ENCODE data around the gene CTNNBL1. TPM values are rescaled to one million over a fixed set of nuclear protein-coding genes. Genes with fewer than 3 reads are reported as not detected.

CTNNBL1 gene
- total RNA-seq, 1 donor from 2014 or later = 63.4 TPM

DNA sequence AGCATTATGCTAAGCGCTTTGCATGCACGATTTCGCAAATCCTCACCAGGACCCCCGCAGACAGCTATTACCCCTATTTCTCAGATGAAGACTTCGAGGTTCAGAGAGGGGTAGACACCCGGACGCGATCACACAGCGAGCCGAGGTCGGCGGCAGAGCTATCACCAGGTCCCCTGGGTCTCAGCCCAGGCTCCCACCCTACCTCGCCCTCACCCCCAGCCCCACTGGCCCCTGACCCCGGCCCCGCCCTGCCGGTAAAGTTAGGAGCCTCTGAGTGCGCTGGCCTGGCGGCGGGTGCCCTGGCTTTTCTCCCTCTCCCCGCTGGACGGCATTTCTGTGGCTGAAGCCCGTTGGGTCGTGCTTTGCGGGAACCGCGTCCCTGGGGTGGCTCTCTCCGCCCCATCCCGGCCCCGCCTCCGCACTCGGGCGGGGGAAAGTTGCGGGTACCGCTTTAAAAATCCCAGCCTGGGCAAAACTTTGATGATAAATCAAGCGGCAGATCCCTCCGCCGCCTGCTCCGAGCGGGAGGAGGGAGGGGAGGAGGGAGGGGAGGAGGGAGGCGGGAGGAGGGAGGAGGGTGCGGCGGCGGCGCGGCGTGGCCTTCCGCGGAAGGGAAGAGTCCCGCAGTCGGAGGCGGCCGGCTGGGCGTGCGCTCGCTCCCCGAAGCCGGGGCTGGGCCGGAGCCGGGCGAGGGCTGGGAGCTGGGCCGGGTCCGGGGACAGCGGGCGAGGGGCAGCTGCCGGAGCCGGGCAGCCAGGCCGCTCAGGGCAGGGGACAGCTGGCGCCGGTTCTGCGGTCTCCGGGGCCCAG lies 208.9 kb downstream of the CTNNBL1 start, which contains the start of gene VSTM2L:
Gene VSTM2L, plus strand, starts transcription at position 624 of the 810 bp plus-strand sequence. CDS start 224 bp downstream, outside the sequence.
- DNase-seq (no peak), ATAC-seq (peak; percentile 42)
- intact Hi-C loops (cut with micrococcal nuclease) = no loop called here

DNA sequence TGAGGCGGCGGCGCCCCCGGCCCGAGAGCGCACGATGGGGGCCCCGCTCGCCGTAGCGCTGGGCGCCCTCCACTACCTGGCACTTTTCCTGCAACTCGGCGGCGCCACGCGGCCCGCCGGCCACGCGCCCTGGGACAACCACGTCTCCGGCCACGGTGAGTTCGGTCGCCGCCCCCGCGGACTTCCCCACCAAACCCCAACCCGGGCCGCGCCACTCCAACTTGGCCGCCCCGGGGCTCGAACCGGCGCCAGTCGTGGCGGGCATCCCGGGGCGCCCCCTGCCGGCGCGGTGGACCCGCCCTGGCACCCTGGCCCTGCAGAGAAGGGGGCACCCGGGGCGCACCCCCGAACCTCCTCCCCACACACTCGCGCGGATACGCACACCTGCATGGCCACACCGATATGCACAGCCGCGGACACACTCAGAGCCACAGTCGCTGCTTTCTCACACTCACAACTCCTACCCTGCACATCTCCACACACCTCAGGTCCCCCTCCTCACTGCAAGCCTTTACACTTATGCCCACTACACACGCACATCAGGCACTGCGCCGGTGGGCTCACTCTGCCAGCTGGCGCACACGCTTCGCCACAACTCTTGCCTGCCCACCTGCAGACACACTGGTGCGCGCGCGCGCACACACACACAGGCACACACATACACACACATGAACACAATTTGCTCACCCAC lies 209.6 kb downstream of the CTNNBL1 start:
- DNase-seq = no peak
- ATAC-seq = no peak

DNA sequence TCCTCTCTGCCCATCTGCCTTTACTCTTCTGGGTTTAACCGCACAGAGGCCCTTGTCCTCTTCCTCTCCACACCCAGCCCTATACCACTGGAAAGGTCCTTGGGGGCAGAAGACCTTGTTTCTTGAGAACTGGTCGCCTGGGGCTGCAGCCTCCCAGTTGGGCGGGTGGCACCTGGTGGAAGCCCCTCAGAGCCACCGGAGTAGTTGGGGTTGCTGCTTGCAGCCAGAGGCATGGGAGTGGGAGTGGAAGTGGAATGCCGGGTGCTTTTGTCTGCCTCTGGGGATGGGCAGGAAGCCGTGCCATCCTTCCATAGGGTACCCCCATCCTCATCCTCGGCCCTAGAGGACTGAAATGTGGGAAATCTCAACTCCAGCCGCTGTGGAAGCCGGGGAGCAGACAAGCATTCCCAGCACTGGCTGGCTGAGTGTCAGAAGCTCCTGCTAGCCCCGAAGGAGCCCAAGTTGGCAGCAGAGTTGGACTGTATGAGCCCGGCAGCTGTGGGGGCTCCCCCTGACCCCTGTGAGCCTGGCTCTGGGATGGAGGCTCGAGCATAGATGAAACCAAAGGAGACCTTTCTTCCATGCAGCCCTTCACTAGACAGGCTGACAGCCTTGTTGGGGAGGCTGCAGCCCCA lies 210.3 kb downstream of the CTNNBL1 start:
- ATAC-seq = no peak
- intact Hi-C loops (cut with micrococcal nuclease) = no loop called here
- no peak for DNase-seq

More for the DNA sequence above, 209.6 kb downstream of the CTNNBL1 start:
- intact Hi-C loops (cut with micrococcal nuclease) = no loop called here

DNA sequence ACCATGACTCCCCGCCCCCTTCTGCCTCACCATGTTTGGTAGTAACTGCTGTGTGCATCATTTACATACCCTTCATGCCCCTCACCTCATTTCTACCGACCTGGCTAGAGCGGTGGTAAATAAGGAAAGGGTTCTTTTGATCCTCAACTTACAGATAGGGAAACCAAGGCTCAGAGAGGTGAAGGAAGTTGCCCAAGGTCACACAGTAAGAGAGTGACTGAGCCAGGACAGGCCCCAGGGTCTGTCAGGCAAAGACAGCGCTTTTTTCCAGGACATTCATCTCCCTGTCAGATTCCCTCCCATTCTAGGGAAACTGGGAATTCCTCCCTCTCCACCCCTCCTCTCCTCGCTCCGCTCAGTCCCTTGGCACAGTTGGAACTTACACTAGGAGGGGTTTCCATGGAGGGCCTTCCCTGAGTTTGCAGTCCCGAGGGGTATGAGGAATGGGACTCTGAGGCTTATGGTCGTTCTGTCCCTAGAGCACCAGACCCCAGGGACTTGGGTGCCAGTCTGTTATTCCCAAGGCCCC lies 211.1 kb downstream of the CTNNBL1 start:
- ATAC-seq = no peak

DNA sequence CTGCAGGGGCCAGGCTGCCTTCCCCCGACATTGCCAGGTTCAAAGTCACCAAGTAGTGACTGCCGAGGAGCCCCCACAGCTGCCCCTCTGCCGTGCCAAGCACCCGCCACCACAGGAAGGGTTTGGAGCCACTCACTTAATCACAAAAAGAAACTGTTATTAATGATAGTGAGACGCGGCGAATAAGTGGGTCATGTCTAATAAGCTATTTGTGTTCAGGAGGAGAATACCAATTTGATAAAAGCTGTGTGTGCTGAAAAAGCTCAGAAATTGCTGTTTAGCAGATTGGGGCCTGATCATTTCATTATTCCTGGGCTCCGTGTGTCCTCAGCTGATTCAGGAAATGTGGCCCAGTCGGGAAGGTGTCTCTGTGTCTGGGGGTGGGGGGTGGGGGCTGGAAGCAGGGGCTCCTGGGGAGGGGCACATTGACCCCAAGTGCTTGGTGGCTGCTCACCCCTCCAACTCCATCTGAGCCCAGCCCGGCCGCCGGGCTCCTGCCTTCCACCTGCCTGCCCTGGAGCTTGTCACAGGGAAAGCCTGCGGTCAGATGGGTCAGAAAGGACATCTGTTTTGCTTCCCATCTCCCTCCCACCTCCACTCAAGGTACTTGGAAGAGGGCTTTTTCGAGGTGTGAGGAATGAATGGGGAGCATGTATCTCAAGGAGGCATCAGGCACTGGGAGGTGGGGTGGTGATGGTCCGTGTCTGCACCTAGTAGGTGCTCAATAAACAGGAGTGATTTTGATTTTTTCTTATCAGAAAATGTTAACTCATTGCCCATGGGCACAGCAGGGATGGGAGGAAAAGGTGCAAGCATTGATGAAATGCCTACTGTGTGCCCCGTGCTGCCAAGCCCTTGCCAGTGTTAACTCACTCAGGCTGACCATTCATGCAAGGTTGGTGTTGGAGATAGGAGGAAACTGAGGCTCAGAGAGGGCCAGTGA lies 212.1 kb downstream of the CTNNBL1 start:
- ATAC-seq (no peak), DNase-seq (no peak)
- intact Hi-C loops (cut with micrococcal nuclease) = no loop called here

More for the DNA sequence above, 211.1 kb downstream of the CTNNBL1 start:
- intact Hi-C loops (cut with micrococcal nuclease) = no loop called here
- DNase-seq = no peak

DNA sequence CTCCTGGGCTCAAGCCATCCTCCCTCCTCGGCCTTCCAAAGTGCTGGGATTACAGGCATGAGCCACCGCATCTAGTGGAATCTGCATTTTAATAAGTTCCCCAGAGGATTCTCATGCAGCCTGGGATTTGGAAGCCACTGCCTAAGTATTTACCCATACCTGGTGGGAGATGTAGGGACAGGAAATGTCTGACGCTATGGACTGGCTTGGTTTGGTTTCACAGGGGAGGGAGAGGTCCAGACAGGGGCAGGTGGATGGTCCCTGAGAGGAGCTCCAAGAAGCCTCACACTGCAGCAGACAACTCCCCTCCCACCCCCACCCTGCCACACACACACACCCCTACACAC lies 213.5 kb downstream of the CTNNBL1 start:
- no peak for ATAC-seq
- intact Hi-C loops (cut with micrococcal nuclease) = no loop called here
- no peak for DNase-seq

DNA sequence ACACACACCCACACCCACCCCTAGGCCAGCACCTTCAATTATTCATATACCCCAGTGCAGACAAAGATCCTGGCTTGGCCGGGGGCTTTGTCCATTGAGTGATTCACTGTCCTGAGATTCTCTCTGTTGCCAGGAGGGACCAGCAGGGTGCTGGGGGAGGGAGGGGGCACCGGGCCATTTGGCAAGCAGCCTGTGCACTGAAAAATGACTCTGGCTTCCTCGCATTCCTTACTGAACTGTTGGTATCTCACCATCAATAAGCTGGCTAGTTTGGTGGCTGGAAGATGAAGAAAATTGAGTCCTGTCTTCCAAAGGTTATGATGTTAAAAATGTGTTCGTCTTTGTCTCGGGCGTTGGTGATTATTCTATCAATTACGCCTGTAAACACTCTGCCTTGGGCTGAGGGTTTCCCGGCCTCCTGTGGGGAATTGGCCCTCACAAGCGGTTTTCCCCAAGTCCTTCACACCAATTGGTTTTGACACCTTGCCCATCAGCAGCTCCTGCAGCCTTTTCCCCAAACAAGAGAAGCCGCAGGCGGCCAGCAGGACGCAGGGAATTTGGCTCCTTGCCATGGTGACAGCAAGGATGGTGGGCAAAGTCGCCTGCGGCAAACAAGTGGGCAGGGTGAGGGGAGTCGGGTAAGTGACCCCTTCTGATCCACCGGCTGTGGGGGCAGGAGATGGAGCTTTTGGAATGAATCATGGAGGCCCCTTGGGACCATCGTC lies 214.0 kb downstream of the CTNNBL1 start:
- DNase-seq = no peak
- intact Hi-C loops (cut with micrococcal nuclease) = no loop called here
- ATAC-seq = no peak

DNA sequence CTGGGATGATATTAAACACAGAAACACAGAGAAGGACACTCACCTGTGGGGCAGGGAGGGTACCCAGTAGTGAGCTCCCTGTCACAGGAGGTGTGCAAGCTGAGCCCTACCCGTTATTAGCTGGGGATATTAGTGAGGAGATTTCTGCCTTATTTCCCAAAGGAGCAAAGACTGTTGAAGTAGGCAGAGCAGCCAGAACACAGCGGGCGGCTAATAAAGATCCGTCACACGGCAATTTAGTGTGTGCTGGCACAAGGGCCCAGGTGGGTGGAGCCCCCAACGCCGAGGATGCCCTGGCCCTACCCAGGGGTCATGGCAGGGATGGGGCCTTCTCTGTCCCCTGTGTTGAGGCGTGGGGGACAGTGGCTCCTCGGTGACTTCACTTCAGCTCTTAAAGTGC lies 217.4 kb downstream of the CTNNBL1 start:
- no peak for ATAC-seq
- no peak for DNase-seq
- intact Hi-C loops (cut with micrococcal nuclease) = no loop called here

DNA sequence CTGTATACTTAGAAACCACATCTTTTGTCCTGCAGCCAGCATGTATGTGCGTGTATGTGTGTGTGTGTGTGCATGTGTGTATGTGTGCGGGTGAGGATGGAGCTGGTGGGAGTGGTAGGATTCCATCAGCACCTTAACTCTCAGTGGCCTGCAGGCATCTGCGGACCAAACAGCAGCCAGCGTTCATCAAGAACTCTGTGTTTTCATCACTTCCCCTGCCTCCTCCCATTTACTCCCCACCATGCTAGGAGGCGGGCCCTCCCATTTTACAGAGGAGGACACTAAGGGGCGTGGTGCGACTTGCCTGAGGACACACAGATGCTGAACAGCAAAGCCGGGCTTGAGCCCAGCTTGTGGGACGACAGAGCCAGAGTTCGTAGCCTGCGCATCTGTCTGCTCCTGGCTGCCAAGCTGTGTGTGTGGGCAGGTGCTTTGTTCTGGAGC lies 218.0 kb downstream of the CTNNBL1 start:
- intact Hi-C loops (cut with micrococcal nuclease) = no loop called here
- DNase-seq (peak; percentile 78), ATAC-seq (peak; percentile 82)

DNA sequence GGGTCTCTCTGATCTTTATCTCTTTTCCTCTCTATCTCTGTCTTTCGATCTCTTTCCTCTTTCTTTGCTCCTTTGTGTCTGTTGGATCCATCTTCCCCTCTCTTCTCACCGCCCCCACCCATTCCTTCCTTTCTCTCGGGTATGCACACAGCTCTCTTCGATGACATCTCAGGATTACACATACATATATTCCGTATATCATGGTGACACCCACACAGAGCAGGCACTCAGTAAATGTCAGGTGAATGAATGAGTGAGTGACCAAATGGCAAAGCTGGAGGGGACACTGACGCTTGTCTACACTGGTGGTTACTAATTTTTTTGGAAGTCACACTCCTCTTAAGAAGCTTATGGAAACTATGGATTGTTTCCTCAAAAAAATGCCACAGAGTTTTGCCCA lies 219.0 kb downstream of the CTNNBL1 start:
- ATAC-seq = no peak
- intact Hi-C loops (cut with micrococcal nuclease) = no loop called here
- no peak for DNase-seq

DNA sequence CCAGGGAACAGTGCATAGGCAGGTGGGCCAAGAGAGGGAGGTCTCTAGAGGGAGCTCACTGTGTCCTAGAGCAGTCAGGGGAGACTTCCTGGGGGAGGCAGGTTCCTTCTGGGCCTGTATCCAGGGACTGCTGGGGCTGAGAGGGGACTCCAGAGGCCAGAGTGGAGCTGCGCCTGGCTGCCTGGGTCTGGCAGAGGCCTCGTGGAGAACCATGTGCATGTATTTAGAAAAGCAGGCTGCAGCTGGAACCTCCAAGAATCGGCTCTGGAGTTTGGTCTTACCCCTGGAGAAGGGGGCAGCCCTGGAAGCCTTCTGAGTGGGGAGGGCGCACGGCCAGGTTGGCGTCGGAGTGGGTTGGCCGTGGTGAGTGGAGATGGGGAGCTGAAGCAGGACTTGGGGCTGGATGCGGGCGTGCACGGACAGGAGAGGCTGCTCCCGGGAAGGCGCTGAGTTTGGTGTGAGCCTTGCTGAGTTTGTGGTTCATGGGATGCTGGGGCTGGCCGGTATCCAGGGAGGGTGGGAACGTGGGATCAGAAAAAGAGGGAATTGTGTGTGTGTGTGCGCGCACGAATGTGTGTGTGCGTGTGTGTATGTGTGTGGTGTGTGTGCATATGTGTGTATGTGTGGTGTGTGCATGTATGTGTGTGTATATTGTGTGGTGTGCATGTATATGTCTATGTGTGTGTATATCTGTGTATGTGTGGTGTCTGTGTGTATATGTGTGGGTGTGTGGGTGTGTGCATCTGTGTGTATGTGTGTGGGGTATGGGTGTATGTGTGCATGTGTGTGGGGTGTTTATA lies 219.9 kb downstream of the CTNNBL1 start:
- no peak for ATAC-seq
- intact Hi-C loops (cut with micrococcal nuclease) = no loop called here
- no peak for DNase-seq

DNA sequence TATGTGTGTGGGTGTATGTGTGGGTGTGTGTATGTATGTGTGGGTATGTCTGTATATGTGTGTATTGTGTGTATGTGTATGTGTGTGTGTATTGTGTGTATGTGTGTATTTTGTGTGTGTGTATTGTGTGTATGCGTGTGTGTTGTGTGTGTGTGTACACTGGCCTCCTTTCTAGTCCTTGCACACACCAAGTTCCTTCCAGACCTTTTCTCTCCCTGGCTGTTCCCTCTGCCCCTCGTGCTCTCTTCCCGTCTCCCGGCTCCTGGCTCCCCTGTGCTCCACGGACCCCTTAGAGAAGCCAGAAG lies 220.5 kb downstream of the CTNNBL1 start:
- no peak for ATAC-seq
- intact Hi-C loops (cut with micrococcal nuclease) = no loop called here

DNA sequence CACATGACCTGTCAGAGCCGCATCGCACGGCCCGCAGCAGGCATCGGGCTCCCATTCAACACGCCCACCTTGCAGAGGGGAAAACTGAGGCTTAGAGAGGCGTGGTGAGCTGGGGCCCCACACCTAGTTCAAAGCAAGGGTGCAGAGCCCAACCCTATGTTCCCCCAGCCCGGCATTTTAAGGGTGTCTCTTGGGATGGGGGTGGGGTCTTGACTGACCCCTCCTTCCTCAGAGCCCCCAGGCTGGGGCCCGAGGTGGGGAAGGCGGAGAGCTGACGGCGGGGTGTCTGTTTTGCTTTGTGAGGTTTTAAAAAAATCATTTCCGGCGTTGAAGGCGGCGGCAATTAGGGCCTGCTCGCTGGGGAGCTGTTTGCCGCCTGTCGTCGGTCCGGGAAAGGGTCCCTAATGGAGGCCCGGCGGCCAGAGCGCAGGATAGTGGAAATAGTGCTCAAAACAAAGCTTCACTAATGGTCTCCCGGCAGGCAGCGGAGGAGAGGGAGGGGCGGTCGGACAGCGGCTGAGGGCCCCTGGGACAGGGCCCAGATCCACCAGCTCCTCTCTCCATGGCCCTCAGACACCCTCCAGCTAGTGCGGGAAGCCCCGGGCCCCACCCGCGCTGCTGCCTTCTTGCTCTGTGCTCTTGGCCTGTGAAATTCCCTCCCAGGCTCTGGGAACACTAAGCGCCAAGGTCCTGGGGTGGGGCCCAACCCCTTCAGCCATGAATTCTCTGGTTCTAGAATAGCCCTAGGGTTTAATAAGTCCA lies 221.0 kb downstream of the CTNNBL1 start:
- DNase-seq (no peak), ATAC-seq (peak; percentile 46)
- intact Hi-C loops (cut with micrococcal nuclease) = no loop called here

More for the DNA sequence above, 220.5 kb downstream of the CTNNBL1 start:
- DNase-seq = no peak

DNA sequence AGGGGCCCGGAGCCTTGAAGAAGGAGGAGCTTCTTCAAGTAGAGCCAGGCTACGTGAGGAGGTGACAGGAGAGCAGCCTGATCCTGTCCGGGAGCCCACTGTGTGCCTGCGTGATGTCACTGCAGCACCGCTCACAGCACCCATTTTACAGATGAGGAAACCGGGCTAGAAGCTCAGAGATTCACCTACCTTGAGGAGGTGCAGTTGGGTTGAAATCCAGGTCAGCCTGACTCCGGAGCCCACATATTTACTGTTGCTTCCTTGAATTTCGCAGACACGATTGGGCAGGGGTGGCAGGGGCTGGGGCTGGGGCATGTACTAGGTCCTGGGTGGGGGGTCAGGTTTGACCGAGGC lies 221.6 kb downstream of the CTNNBL1 start:
- intact Hi-C loops (cut with micrococcal nuclease) = no loop called here
- no peak for ATAC-seq
- no peak for DNase-seq

DNA sequence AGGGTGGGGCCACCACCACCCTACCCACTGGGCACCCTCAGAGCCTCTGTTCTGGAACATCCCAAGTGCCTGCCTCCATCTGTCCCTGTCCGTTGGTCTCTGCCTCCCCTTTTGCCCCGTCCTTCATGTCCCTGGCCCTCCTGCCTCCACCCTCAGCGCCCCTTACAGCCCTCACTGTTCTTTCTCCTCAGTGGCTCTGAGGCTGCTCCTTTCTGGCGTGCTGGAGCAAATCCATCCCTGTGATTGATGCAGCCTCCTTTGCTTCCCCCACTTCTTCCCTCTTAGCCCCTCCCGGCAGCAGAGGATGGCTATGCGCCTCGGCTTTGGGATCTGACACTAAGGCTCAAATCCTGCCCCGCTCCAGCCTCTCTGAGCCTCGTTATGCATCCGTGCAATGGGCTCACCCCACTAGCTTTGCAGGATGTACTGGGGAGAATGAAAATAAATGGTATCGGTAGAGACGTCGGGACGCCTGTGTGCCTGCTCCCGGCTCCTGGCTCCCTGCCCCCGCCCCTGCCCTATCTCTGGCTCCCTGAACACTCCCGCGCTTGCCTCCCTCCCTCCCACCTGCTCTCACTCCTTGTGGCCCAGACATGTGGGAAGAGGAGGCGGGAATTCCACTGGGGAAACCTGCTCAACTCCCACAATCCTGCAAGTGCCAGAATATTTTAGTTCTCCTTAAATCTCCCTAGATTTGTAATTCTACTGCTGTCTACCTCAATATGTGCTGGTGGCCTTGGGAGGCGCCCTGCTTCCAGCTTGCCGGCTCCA lies 222.2 kb downstream of the CTNNBL1 start:
- ATAC-seq (peak; percentile 48), DNase-seq (no peak)
- intact Hi-C loops (cut with micrococcal nuclease) = no loop called here

DNA sequence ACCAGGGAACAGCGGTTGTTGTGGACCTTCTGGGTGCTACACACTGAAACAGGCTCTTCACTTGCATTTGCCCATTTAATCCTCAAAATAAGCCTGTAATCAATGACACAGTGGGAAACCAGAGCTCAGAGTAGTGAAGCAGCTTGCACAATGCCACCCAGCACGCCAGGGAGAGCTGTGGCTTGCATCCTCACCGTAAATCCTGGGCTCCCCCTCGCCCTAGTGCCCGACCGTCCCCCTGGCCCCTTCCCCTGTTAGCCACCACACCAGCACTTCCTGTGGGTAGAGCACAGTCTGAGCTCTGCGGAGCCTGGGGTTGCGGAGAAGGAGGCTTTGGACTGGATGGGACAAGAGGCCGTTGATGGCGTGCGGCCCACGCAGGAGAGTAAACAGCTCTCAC lies 223.6 kb downstream of the CTNNBL1 start:
- DNase-seq (no peak), ATAC-seq (no peak)
- intact Hi-C loops (cut with micrococcal nuclease) = no loop called here

Data from left ventricle myocardium superior (tissue), 1 donor.